Right kidney (tissue), 1 donor: ENCODE data around the gene EIF1.
A peak's percentile ranks its signal among the peaks of the same experiment; 100 is the strongest.

Experiments used
- DNase-seq: peaks from one replicate; pipeline ENCODE4 v3.0.0-alpha.2; 2016

Gene EIF1

DNA sequence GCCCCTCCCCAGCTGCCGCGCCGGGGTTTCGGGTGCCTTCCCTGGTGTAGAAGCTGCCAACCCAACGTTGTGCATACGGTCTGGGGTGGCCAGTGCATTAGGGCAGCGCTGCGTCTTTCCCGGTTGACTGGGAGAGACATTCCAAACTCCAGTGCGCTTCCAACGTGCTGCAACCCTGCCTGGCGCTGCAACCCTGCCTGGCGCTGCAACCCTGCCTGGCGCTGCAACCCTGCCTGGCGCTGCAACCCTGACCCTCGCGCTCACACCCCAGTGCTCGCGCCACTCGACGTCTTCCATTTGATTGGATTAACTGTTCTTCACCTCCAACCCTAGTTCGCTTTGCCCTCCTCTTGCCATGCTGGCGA is 46.2 kb downstream of the EIF1 start:
- no peak for DNase-seq

DNA sequence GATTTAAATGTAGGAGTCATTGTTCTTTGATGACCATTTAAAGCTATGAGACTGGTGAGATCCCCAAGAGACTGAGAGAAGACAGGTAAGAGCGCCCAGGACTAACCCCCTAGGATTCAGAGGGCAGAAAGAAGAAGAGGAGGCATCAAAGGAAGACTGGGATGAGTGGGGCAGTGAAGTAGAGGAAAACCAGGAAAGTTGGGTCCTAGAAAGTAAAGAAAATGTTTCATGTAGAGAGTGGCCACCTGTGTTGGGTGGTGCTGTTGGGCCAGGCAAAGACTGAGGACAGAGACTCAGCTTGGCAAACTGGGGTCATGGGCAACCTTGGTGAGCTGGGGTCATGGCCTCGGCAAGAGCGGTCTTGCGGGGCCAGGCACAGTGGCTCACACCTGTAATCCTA is 47.1 kb downstream of the EIF1 start:
- DNase-seq: no peak

DNA sequence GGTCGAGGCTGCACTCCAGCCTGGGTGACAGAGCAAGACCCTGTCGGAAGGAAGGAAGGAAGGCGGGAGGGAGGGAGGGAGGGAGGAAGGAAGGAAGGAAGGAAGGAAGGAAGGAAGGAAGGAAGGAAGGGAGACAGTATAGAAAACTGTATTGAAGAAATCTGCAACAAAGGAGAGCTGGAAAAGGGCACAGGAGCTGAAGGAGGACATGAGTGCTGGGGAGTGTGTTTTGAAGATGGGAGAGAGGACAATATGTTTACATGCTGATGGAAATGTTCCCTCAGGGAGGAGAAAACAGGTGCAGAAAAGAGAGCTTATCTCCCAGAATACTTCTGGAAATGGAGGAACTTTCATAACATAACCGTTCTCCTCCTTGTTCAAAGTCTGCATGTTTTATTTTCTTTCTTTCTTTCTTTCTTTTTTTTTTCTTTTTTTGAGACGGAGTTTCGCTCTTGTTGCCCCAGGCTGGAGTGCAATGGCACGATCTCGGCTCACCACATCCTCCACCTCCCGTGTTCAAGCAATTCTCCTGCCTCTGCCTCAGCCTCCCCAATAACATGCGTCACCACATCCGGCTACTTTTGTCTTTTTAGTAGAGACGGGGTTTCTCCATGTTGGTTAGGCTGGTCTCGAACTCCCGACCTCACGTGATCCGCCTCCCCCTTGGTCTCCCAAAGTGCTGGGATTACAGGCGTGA is 48.4 kb downstream of the EIF1 start:
- no peak for DNase-seq

DNA sequence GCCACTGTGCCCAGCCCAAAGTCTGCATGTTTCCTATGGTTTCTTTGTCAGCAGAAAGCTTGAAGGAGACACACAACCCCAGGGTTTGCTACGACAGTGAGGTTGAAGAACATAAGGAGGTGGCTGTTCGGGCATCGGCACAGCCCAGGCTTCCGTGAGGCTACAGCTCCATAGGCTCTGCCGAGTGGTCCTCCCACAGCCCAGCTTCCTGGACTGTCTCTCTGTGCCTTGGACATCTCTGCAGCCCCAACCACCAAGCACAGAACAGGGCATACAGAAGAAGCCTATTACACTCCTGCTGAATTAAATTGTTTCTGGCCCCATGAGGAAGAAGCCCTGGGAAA is 49.0 kb downstream of the EIF1 start:
- DNase-seq: no peak

DNA sequence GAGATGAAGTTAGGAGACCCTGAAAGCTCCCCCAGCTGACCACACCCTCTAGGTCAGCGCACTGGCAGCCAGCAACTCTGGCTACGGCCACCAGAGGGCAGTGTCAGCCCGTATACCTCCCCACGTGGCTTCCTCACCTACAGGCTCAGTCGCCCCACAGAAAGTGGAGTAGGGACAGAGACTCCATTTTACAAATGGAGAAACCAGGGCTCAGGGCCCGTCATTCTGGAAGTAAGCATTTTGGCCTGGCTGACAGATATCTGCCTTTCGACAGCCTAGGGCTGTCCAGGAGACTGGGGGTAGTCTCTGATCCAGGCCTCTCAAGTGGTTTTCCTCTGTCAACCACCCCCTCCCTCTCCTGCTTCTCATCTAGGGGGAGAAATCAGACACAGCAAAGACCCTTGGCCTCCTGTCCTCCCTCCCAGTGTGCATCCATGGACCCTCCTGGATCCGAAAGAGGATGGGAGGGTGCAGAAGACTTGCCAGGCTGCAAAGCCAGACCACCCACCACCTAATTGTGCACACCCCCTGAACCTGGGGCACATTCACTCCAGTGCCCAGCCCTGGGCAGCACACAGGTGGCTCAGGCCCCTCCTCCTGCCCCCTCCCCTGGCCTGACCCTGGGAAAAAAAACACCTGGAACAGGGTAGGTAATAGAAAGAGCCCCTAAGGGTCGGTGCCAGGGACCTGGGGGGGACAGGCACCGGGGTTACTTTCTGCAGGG is 49.6 kb downstream of the EIF1 start:
- peak; percentile 84 for DNase-seq

DNA sequence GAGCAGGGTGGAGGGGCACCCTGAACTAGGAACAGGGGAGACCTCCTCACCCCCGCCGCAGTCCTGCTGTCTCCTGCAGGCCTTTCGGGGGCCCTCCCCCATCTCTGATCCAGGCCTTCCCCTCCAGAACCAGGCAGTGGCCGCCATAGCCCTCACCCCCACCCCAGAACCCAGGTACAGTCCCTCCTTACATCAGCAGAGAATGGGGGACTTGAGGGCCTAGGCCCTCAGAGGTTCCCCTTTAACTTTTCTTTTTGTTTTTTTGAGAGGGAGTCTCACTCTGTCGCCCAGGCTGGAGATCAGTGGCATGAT is 50.1 kb downstream of the EIF1 start:
- DNase-seq: no peak

DNA sequence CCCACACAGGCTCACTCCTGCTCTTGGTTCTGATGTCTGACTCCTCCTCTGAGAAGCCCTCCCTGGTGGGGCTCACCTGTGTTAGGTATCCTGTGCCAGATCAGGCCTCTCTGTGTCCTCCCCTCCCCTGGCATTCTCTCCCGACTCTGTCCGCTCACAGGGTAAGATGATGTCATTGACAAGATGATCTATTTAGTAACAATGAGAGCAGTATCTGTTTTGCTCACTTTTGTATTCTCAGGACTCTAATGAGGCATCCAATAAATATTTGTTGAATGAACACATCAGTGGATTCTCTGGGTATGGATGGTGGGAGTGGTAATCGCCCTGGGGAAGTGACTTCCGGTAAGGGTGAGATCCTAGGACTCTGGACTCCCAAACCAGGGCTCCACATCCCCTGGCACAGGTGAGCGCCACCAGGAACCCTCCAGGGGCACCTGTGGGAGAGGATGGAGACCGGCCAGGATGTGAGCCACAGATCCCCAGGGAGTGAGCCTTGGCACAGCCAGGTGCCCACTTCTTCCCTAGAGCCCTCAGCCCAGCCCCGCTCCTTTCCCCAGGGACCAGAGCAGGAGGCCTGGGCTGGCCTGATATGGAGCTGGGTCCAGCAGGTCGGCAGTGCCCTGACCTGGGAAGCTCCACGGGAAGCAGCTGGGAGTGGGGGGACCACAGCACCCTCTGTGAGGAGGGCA is 51.1 kb downstream of the EIF1 start:
- no peak for DNase-seq

DNA sequence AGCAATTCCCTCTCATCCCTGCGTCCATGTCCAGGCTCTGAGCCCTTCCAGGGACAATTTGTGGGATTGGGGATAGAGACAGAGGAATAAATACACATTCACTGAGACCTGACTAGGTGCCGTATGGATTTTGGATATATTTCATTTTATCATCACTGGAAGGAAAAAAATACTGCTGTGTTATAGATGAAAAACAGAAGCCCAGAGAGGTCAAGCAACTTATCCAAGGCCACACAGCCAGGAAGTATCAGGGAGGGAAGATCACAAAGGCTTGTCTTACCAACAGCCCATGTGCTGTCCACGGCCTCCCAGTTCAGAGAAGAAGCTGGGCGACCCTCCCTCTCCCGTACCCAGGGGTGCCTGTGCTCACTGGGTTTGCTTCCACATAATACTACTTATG is 51.8 kb downstream of the EIF1 start:
- no peak for DNase-seq

DNA sequence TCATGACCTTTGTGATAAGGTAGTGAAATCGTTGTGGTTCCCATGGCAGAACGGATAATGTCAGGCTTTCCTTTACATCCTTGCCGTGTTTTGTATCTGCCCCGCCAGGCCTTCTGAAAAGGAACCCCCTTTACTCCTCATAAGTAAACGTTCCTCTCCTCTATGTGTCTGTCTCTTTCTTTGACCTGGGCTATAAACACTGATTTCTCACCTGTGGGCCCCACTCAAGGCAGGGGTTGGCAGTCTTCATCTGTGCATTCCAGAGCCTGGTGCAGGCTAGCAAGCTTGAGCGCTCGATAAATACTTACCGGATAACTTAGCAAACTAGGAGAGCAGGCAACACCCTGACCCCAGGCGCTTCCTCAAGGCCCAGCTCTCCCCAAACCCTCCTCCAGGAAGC is 53.0 kb downstream of the EIF1 start:
- DNase-seq: no peak
